Heart right ventricle (tissue), 16 donors: ENCODE data around the gene ZCCHC2. TPM values are rescaled to one million over a fixed set of nuclear protein-coding genes. Genes with fewer than 3 reads are reported as not detected.

Experiments used
- ATAC-seq, 8 donors: fragments of 200-7000 bp; cut with Tn5 transposase; one replicate each; pipeline ENCODE4 v1.9.1; 2020; ENCODE audit warnings: mild to moderate bottlenecking in 8 of 8, moderate library complexity in 8 of 8, moderate number of reproducible peaks in 1 of 8
- DNase-seq, 2 donors: peaks; one replicate each; pipeline ENCODE4 v3.0.0-alpha.2; 2020
- H3K27ac ChIP-seq, 10 donors: fragments of 200-600 bp; sonication (generic) in 2 of 10; one replicate each; pipeline versions ENCODE4 v1.5.0 to v1.8.0; 2020 to 2022; ENCODE audit warnings: mild to moderate bottlenecking in 3 of 10
- H3K27me3 ChIP-seq, 7 donors: fragments of 200-600 bp; one replicate each; pipeline ENCODE4 v1.8.0; 2021 to 2022; ENCODE audit warnings: mild to moderate bottlenecking in 2 of 7
- H3K36me3 ChIP-seq, 9 donors: fragments of 200-600 bp; sonication (generic) in 1 of 9; one replicate each; pipeline versions ENCODE4 v1.5.0 to v1.8.0; 2020 to 2022; ENCODE audit warnings: mild to moderate bottlenecking in 2 of 9
- H3K4me1 ChIP-seq, 9 donors: fragments of 200-600 bp; sonication (generic) in 1 of 9; one replicate each; pipeline versions ENCODE4 v1.5.0 to v1.8.0; 2020 to 2022; ENCODE audit warnings: mild to moderate bottlenecking in 4 of 9
- H3K4me3 ChIP-seq, 10 donors: fragments of 200-600 bp; sonication (generic) in 2 of 10; one replicate each; pipeline versions ENCODE4 v1.5.0 to v1.8.0; 2020 to 2022; ENCODE audit warnings: mild to moderate bottlenecking in 7 of 10, moderate library complexity in 2 of 10
- H3K9me3 ChIP-seq, 11 donors: fragments of 200-600 bp in 10 of 11; sonication (generic) in 2 of 11; one replicate each; pipeline versions ENCODE4 v1.5.0 to v1.8.0; 2013 to 2022; ENCODE audit warnings: mild to moderate bottlenecking in 2 of 11, control low read depth in 1 of 11, moderate library complexity in 1 of 11
- CTCF ChIP-seq, 9 donors: fragments of 200-600 bp; sonication (generic) in 2 of 9; IDR thresholded peaks; one replicate each; pipeline versions ENCODE4 v1.5.0 to v1.8.0; 2021 to 2022; ENCODE audit warnings: antibody characterized with exemption in 9 of 9, mild to moderate bottlenecking in 5 of 9, moderate library complexity in 1 of 9
- WGBS, 2 donors: extraction: QIAGEN DNeasy Blood & Tissue Kit; methylation state at CpG; one replicate each; pipeline ENCODE4 v1.1.7; 2013; ENCODE audit warnings: inconsistent platforms in 1 of 2; 5-methylcytosine and 5-hydroxymethylcytosine counted together
- intact Hi-C, 10 donors: fragments of 100-400 bp; cut with DNase I; formaldehyde crosslinking; loops; one replicate each; pipeline versions ENCODE4 v1.11.1 to v1.14.2; 2022
- polyA plus RNA-seq, 2 donors: library from polyadenylated mRNA; stranded (reverse); fragments of 200-250 nt; gene quantifications; one replicate each; pipeline ENCODE4 v1.2.3, GENCODE V29; 2013
- total RNA-seq, 10 donors: library from RNA; stranded (reverse); fragmentation: NEBNext Ultra II Directional in 3 of 10; extraction: Animal tissue kit (Norgen Biotek cat#: 25700) in 3 of 10; gene quantifications; one replicate each; pipeline versions ENCODE4 v1.2.1 to v1.2.4, GENCODE V29; 2021 to 2023
- donor health status: Arrhythmogenic right ventricular cardiomyopathy.
- donor health status: ischemic (EF 13 %, LVEDD 7.1; RV severe dilation, severe dysfunction).
- donor health status: healthy with polysubstance abuse.
- donor health status: DM: no; HTN: yes; CAD: no.
- donor health status: DM: no; HTN: no; CAD: no.
- donor health status: ischemic (EF 25% LVEDD 6.9; RV normal size, moderate dysfunction).
- donor health status: ischemic (EF 25% LVEDD 5.7; RV mildly dilated, moderate dysfunction).
- donor health status: healthy.
- donor health status: DM: yes; HTN: yes; CAD: no.
- donor health status: Ischemic cardiomyopathy.
- donor health status: ischemic (EF 35%, LVEDD 5.7; RV mildly dilated, moderate dysfunction).
- donor health status: nonischemic (EF 11% LVEDD 7.7; RV severe dilation, severe dysfunction).
- donor health status: DM: yes; HTN: yes; CAD: no.
- donor health status: PGD.
- donor health status: ischemic (EF 29% LVEDD 5.4; RV normal size, mild dysfunction).
- donor health status: nonischemic (EF 23%, LVEDD 6.1; RV moderate dilation, normal function).

The ZCCHC2 gene
- total and polyA plus RNA-seq, 12 donors, result 7.0 to 45.3 (median 19.1) TPM

GRCh38 chr18:62512532-62512931, 10.3 kb upstream of the ZCCHC2 start:
- Histone ChIP-seq H3K36me3 (no peaks in the 10 kb centered on the region), H3K9me3 (peaks cover 0 to 53% (median 44%) of the 10 kb centered on the region in 11 donors), H3K4me1 (no peaks in the 10 kb centered on the region), H3K27ac (no peak overlapping the region), H3K4me3 (no peak overlapping the region), H3K27me3 (no peaks in the 10 kb centered on the region)
- intact Hi-C loops, result no loop called here
- DNase-seq (no peak), ATAC-seq (no peak)
- TF ChIP-seq CTCF (IDR thresholded peaks at IDR 0.05), result no peak
- 72 to 81% methylated on average over 1 of the region's 1 CpG for WGBS, 2 donors

DNA sequence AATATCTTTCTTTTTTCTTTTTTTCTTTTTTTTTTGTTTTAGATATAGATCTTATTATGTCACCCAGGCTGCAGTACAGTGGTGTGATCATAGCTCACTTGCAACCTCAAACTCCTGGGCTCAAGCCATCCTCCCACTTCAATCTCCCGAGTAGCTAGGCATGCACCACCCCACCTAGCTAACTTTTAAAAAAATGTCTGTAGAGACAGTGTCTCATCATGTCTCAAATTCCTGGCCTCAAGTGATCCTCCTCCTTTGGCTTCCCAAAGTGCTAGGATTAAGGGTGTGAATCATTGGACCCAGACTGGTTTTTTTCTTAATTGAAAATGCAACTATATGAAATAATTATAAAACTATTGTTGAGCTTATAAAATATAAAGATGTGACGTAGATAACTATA, 9.8 kb upstream of the ZCCHC2 start:
- no peak overlapping the region for H3K27ac ChIP-seq
- H3K4me1 ChIP-seq, result no peaks in the 10 kb centered on the region
- no peaks in the 10 kb centered on the region for H3K36me3 ChIP-seq
- H3K4me3 ChIP-seq, result no peak overlapping the region
- ATAC-seq, result no peak
- TF ChIP-seq CTCF (IDR thresholded peaks at IDR 0.05), result no peak
- DNase-seq, result no peak
- WGBS, 2 donors, result 87 to 88% methylated on average over 2 of the region's 2 CpGs
- no peaks in the 10 kb centered on the region for H3K27me3 ChIP-seq
- intact Hi-C loops, result no loop called here
- peaks cover 0 to 53% (median 44%) of the 10 kb centered on the region in 11 donors for H3K9me3 ChIP-seq

GRCh38 chr18:62514570-62514969, 8.3 kb upstream of the ZCCHC2 start:
- H3K27me3 ChIP-seq, result no peaks in the 10 kb centered on the region
- H3K27ac ChIP-seq, result no peak overlapping the region
- DNase-seq (no peak), ATAC-seq (no peak)
- no peak for TF ChIP-seq CTCF (IDR thresholded peaks at IDR 0.05)
- H3K36me3 ChIP-seq, result no peaks in the 10 kb centered on the region
- H3K4me3 ChIP-seq, result no peak overlapping the region
- no peaks in the 10 kb centered on the region for H3K4me1 ChIP-seq
- H3K9me3 ChIP-seq, result peaks cover 0 to 53% (median 44%) of the 10 kb centered on the region in 11 donors
- intact Hi-C loops, result no loop called here

DNA sequence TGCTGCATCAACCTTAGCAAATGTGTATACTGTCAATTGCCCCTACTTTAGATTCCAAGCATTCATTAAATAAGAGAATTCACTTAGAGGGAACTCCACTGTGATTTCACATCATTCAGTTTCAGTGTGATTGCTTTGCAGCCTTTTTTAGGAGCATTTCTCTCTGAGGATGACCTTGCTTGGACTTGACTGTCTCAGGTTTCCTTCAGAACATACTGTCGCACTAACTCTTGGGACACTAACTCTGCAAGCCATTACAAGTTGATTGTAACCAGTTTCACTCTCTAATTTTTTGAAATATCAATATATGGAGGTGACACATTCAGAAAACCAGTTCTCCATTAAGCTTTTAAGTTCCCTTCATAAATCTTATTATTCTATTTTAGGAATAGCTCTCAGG, 6.6 kb upstream of the ZCCHC2 start:
- no peak overlapping the region for H3K27ac ChIP-seq

More for the DNA sequence above, 6.6 kb upstream of the ZCCHC2 start:
- Histone ChIP-seq H3K4me3 (no peak overlapping the region), H3K4me1 (peaks cover 0 to 6% (median 3%) of the 10 kb centered on the region in 9 donors), H3K9me3 (peaks cover 0 to 50% (median 42%) of the 10 kb centered on the region in 11 donors), H3K36me3 (no peaks in the 10 kb centered on the region), H3K27me3 (no peaks in the 10 kb centered on the region)
- no peak for TF ChIP-seq CTCF (IDR thresholded peaks at IDR 0.05)
- intact Hi-C loops, result loop anchor here in 1 of 10 donors (5.0 kb wide), 1 partner anchor 89 kb away; no protein-coding TSS in a partner anchor
- ATAC-seq, result no peak
- 74 to 83% methylated on average over 1 of the region's 1 CpG for WGBS, 2 donors
- no peak for DNase-seq
